ENCODE data around the gene GGT6.

DNA sequence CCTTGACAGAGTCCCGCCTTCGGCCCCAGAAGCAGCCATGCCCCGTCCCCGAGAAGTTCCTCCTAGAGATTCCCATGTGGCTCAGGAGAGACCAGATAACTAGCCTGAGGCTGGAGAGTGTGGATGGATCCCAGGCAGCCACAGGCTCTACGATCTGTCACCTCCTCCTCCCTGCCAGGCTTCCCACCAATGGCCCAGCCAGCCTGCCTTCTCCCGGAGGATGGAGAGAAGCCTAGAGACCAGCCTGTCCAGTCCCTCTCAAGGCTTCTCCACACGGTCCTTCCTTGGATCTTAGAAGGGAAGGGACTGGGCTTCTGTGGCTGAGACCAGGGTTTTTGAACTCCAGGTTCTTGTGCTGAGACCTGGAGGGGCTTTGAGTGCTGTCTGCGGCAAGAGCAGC lies 22.3 kb upstream of the GGT6 start:
- TF ChIP-seq POLR2A (IDR thresholded peaks at IDR 0.05): no peak
- TF ChIP-seq, protein P1, sequence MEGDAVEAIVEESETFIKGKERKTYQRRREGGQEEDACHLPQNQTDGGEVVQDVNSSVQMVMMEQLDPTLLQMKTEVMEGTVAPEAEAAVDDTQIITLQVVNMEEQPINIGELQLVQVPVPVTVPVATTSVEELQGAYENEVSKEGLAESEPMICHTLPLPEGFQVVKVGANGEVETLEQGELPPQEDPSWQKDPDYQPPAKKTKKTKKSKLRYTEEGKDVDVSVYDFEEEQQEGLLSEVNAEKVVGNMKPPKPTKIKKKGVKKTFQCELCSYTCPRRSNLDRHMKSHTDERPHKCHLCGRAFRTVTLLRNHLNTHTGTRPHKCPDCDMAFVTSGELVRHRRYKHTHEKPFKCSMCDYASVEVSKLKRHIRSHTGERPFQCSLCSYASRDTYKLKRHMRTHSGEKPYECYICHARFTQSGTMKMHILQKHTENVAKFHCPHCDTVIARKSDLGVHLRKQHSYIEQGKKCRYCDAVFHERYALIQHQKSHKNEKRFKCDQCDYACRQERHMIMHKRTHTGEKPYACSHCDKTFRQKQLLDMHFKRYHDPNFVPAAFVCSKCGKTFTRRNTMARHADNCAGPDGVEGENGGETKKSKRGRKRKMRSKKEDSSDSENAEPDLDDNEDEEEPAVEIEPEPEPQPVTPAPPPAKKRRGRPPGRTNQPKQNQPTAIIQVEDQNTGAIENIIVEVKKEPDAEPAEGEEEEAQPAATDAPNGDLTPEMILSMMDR (IDR thresholded peaks at IDR 0.05): no peak

All from Peyer's patch (tissue), 4 donors.